Measurements from ENCODE around the gene NMT1. TPM values are rescaled to one million over a fixed set of nuclear protein-coding genes. Genes with fewer than 3 reads are reported as not detected.
A peak's percentile ranks its signal among the peaks of the same experiment; 100 is the strongest.

The NMT1 gene
- total RNA-seq, 6 experiments from 2014 or later = 50.8 to 76.7 (median 72.0) TPM

DNA sequence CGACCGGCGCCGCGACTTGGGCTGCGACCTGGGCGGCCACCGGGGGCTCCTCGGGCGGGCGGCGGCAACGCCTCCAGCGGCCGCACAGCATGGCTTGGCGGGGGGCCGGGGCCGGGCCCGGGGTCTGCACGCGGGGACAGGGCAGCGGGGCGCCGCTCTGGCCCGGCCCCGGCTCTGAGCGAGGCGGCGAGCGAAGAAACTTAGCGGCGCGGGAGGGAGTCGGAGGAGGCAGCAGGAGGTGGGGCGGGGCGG lies 71.1 kb downstream of the NMT1 start, which contains the start of gene PLCD3:
Gene PLCD3 (minus strand): TSS at position 196 of the 252 bp plus-strand sequence. CDS start 105 bp downstream, at position 91.
- ATAC-seq = no peak

DNA sequence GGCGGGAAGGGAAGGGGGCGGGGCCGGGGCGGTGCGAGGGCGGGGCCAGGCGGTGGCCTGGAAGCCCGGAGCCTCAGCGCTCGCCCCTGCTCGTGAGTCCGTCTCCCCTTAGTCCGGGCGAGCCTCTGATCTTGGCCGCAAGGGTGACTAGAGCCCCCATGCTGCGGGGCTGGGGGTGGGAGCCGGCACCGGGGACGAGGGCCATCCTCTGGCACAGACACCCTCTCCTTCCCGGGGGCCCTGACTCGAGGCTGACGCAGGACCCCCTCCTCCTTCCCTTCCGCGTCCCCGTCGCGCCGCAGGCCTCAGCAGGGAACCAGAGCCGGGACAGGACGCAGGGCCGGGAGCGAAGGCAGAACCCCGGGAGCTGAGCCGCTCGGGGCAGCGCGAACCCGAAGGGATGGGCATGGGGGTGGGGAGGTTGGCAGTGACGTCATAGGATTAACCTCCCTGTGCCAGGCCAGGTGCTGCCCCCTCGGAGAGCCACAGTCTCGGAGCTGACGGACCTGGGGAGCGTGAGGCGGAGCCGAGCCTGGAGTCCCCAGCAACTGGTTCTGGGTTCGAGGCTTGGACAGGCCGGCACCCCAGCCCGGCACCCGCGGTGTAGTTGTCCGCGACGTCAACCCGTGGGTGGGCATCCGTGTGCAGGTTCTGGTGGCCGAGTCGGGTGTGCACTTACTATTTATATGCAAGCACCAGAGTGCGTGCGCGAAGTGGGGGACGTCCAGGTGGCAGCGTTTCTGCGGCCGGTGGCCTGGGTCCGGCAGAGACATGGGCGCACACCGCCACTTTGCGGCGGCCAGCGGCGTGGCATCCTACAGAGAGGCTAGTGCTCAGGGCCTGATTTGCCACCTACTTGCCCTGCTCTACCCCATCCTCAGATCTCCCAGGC lies 71.7 kb downstream of the NMT1 start:
- peak overlapping the region; percentile 74 to 95 (median 89) for H3K27ac ChIP-seq
- no peaks in the 10 kb centered on the region for H3K9me3 ChIP-seq
- DNase-seq = peak; percentile 85 to 90 (median 88)
- 0% methylated on average over 12 of the region's 71 CpGs for WGBS (ENCODE audit: insufficient coverage, low coverage, low lambda C conversion rate, missing lambda C conversion rate)
- intact Hi-C loops (cut with DNase I) = no loop called here
- no peaks in the 10 kb centered on the region for H3K36me3 ChIP-seq
- H3K4me1 ChIP-seq = peaks cover 0 to 27% (median 0%) of the 10 kb centered on the region in 4 donors
- H3K27me3 ChIP-seq = no peaks in the 10 kb centered on the region
- TF ChIP-seq POLR2A (IDR thresholded peaks at IDR 0.05) = peak; percentile 49
- TF ChIP-seq, protein P1, sequence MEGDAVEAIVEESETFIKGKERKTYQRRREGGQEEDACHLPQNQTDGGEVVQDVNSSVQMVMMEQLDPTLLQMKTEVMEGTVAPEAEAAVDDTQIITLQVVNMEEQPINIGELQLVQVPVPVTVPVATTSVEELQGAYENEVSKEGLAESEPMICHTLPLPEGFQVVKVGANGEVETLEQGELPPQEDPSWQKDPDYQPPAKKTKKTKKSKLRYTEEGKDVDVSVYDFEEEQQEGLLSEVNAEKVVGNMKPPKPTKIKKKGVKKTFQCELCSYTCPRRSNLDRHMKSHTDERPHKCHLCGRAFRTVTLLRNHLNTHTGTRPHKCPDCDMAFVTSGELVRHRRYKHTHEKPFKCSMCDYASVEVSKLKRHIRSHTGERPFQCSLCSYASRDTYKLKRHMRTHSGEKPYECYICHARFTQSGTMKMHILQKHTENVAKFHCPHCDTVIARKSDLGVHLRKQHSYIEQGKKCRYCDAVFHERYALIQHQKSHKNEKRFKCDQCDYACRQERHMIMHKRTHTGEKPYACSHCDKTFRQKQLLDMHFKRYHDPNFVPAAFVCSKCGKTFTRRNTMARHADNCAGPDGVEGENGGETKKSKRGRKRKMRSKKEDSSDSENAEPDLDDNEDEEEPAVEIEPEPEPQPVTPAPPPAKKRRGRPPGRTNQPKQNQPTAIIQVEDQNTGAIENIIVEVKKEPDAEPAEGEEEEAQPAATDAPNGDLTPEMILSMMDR (IDR thresholded peaks at IDR 0.05) = peak; percentile 79 to 90 (median 83)
- H3K4me3 ChIP-seq = peak overlapping the region; percentile 57 to 79 (median 73)
- peak; percentile 57 to 73 (median 66) for ATAC-seq

More for the DNA sequence above, 71.1 kb downstream of the NMT1 start, which contains the start of gene PLCD3:
- Histone ChIP-seq H3K4me1 (peaks cover 0 to 22% (median 0%) of the 10 kb centered on the region in 4 donors), H3K36me3 (no peaks in the 10 kb centered on the region), H3K9me3 (no peaks in the 10 kb centered on the region), H3K27me3 (no peaks in the 10 kb centered on the region), H3K27ac (peak within 1 kb of the TSS; percentile 74 to 95 (median 89)), H3K4me3 (peak within 1 kb of the TSS; percentile 57 to 79 (median 73))
- TF ChIP-seq, protein P1 (IDR thresholded peaks at IDR 0.05) = no peak
- no peak for TF ChIP-seq POLR2A (IDR thresholded peaks at IDR 0.05)
- intact Hi-C loops (cut with DNase I) = no loop called here
- 1% methylated on average over 18 of the region's 36 CpGs for WGBS (ENCODE audit: insufficient coverage, low coverage, low lambda C conversion rate, missing lambda C conversion rate)
- DNase-seq = no peak

DNA sequence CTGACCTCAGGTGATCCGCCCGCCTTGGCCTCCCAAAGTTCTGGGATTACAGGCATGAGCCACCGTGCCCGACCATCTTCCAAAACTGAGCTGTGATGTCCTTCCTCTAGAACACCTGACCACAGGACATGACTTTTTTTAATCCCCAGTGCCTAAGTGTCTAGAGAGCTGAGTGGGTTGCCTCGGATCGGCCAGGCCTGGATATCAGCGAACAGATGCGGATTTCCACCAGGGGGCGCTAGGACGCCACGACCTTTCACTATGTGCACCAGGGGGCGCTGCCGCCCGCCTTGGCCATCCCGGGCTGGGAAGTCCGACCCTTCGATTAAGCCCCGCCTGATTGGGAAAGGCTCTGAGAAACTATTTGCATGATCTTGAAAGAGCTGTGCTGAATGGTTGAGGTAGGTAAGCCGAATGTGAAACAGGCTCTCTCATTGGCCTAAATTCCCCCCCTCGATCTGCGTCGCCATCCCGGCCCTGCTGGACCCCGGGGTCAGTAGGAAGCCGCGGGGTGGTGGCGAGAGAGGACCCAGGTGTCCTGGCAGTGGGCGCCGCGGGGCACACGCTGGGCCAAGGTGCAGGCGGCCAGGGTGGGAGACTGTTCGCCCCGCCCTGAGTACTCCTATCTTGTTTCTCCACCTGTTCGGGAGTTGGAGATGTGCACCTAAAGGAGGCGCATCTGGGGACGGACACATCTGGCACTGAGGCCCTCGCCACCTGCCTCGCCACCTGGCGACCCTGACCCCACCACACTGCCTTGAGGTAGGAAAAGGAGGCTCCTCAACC lies 74.3 kb downstream of the NMT1 start, which contains the start of gene ACBD4:
Gene ACBD4 (plus strand): TSS at position 496 of the 786 bp plus-strand sequence. CDS start 458 bp downstream, outside the sequence.
- intact Hi-C loops (cut with DNase I) = loop anchor here in 1 of 2 donors (5.0 kb wide), 1 partner anchor 62 kb away; no protein-coding TSS in a partner anchor
- DNase-seq = peak; percentile 94 to 97 (median 94)
- H3K4me1 ChIP-seq = peaks cover 0 to 36% (median 6%) of the 10 kb centered on the region in 4 donors
- 0% methylated on average over 16 of the region's 40 CpGs for WGBS (ENCODE audit: insufficient coverage, low coverage, low lambda C conversion rate, missing lambda C conversion rate)
- H3K27ac ChIP-seq = peak within 1 kb of the TSS; percentile 85 to 98 (median 89)
- H3K4me3 ChIP-seq = peak within 1 kb of the TSS; percentile 72 to 92 (median 79)
- no peaks in the 10 kb centered on the region for H3K27me3 ChIP-seq
- peaks cover 0 to 7% (median 0%) of the 10 kb centered on the region in 4 donors for H3K36me3 ChIP-seq
- TF ChIP-seq POLR2A (IDR thresholded peaks at IDR 0.05) = peak; percentile 93
- TF ChIP-seq, protein P1 (IDR thresholded peaks at IDR 0.05) = peak; percentile 100
- H3K9me3 ChIP-seq = no peaks in the 10 kb centered on the region
- ATAC-seq = peak; percentile 72 to 81 (median 75)

Measured in right lobe of liver (tissue), 6 donors.